Hematopoietic multipotent progenitor cell treated with erythropoietin and hydrocortisone succinate and interleukin-3 and kit ligand, for 6 days (in vitro differentiated cells): ENCODE data around the gene TMEM247.

ENCODE experiments used
- DNase-seq: peaks from one replicate; pipeline ENCODE4 v3.0.0-alpha.2; 2015

The TMEM247 gene

GRCh38 chr2:46490521-46491141, 11.3 kb downstream of the TMEM247 start:
- peak; percentile 12 for DNase-seq

GRCh38 chr2:46492301-46492700, 12.9 kb downstream of the TMEM247 start:
- no peak for DNase-seq

- no peak for DNase-seq
Measured at GRCh38 chr2:46493241-46493970, 14.0 kb downstream of the TMEM247 start.

GRCh38 chr2:46493971-46494250, 14.5 kb downstream of the TMEM247 start:
- DNase-seq = no peak

- DNase-seq = no peak
Measured at GRCh38 chr2:46494596-46494995, 15.2 kb downstream of the TMEM247 start.

- DNase-seq = no peak
Measured at GRCh38 chr2:46495231-46496030, 16.1 kb downstream of the TMEM247 start.

- DNase-seq = no peak
Measured at GRCh38 chr2:46497766-46498165, 18.4 kb downstream of the TMEM247 start.

- no peak for DNase-seq
Measured at GRCh38 chr2:46498681-46499080, 19.3 kb downstream of the TMEM247 start.

GRCh38 chr2:46499392-46499785, 20.0 kb downstream of the TMEM247 start:
- no peak for DNase-seq

GRCh38 chr2:46500801-46501200, 21.4 kb downstream of the TMEM247 start:
- DNase-seq = no peak

- no peak for DNase-seq
Measured at GRCh38 chr2:46502291-46502885, 23.0 kb downstream of the TMEM247 start.

- no peak for DNase-seq
Measured at GRCh38 chr2:46503686-46504085, 24.3 kb downstream of the TMEM247 start.

GRCh38 chr2:46504221-46504620, 24.9 kb downstream of the TMEM247 start:
- no peak for DNase-seq

GRCh38 chr2:46504685-46505471, 25.5 kb downstream of the TMEM247 start:
- no peak for DNase-seq

GRCh38 chr2:46505472-46505783, 26.1 kb downstream of the TMEM247 start:
- DNase-seq = no peak

- no peak for DNase-seq
Measured at GRCh38 chr2:46506131-46506706, 26.9 kb downstream of the TMEM247 start.

GRCh38 chr2:46508312-46508711, 28.9 kb downstream of the TMEM247 start:
- DNase-seq = no peak

GRCh38 chr2:46508759-46509158, 29.4 kb downstream of the TMEM247 start:
- DNase-seq = no peak

- DNase-seq = no peak
Measured at GRCh38 chr2:46509804-46510203, 30.4 kb downstream of the TMEM247 start.

- no peak for DNase-seq
Measured at GRCh38 chr2:46510598-46511177, 31.3 kb downstream of the TMEM247 start.

GRCh38 chr2:46512185-46512584, 32.8 kb downstream of the TMEM247 start:
- no peak for DNase-seq

- no peak for DNase-seq
Measured at GRCh38 chr2:46514738-46515137, 35.4 kb downstream of the TMEM247 start.
